ENCODE measurements around the gene RPS6KA1.
"Not testable (repeated sequence)": the region's sequence is repeated elsewhere in the genome, so short reads cannot be mapped to it uniquely, and the experiment has no call there.

RPS6KA1 gene

DNA sequence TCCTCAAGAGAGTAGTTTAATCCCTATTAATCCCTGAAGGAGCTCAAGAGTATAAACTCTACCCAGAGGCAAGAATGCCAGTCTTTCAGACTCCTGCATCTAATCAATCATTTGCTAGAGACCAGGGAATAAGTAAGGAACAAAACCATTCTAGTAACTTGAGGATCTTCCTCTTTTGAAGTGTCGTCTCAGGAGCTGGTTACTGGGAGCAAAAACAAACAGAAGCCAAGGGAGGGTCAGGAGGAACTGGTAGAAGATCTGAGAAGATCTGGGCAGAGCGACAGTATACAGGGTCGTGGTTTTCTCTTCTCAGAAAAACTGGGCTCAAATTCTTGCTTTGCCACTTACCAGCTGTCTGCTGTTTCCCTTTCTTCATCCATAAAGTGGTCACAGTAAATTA, 69.3 kb downstream of the RPS6KA1 start:
- DNase-seq (ENCODE audit: low read depth in 2 of 2) = no peak

DNA sequence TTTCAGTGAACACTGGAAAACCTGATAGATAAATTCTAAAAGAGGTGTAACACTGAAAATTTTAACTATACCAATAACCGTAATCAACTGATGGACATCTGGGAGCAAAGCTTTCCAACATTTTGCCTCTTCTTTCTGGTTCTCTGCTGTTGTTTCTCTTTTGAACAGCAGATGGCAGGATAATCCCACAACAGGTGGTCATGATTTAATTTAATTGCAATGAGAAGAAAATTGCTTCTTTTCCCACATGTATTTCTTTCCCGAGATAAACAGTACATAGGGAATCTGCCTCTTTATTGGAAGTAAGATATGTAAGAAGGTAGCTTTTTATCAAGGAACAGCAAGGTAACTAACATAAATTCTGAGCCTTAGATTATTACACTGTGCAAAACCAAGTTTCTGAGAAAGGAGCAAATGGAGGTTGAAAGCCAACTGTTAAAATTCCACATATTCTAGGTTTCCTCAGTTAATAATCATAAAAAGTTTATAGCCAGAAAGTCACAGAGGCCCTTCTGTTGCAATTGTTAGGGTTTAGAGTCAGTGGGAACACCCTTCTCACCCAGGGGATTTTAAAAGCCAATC, 72.9 kb downstream of the RPS6KA1 start:
- DNase-seq (ENCODE audit: low read depth in 2 of 2) = no peak

DNA sequence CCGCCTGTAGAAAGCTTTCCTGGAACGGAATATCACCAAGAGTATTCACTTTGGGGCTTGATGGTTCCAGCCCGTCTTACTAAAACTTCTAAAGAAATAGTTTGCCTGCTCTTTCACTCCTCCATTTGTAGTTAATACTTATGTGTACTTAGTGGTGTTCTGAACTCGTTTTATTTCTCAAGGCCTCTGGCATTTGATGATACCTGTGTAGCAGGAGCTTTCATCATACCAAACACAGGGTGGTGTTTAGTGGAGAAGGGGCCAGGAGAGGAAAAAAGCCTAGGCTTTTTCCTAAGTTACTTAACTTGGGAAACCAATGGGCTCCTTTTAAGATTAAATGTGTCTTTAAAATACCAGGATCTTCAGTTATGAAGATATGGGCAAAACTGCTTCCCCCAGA, 74.3 kb downstream of the RPS6KA1 start:
- DNase-seq (ENCODE audit: low read depth in 2 of 2) = no peak

DNA sequence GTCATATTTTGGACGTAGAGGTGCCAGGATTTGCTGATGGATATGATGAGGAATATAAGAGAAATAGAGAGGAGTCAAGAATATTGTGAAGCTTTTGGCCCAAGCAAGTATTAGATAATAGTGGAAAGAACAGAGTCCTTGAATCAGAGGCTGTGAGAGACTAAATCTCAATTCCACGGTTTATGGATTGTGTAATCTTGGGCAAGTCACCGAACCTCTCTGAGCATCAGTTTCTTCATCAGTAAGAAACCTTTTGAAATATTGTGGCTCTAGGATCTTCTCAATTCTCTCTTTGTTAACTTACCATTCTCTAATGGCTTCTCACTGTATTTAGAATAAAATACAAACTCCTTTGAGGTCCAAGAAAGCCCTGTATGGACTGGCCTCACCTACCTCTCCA, 77.6 kb downstream of the RPS6KA1 start:
- DNase-seq (ENCODE audit: low read depth in 2 of 2) = no peak

DNA sequence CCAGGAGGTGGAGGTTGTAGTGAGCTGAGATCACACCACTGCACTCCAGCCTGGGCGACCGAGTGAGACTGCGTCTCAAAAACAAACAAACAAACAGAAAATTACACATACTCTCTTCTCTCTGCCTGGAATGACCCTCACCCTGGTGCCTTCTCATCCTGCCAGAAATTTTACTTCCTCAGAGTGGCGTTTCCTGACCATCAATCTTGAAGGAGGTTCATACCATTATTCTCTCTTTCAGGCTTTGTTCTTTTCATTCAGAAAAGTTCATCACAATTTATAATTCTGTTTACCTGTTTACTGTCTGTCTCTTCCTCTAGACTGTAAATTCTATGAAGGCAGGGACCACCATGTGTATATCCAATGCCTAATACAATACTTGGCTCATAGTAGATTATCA, 79.3 kb downstream of the RPS6KA1 start:
- DNase-seq (ENCODE audit: low read depth in 2 of 2) = no peak

DNA sequence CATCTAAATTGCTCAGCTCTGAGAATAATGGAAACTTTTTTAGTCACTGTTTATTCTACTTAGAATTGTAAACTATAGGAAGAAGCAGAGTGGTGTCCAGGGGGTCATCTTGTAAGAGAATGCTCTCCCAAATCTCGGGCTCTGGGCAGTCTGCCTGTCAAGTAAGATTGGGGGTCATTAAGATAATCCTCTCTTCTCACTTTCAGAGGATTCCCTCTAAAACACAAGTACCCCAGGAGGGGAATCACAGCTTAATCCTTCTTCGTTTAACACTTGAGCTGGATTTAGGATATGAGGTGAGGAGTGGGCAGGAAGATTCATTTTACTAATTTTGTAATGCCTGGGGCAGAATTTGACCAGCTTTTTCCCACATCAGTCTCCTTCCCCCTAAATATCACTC, 81.2 kb downstream of the RPS6KA1 start:
- DNase-seq (ENCODE audit: low read depth in 2 of 2) = no peak

DNA sequence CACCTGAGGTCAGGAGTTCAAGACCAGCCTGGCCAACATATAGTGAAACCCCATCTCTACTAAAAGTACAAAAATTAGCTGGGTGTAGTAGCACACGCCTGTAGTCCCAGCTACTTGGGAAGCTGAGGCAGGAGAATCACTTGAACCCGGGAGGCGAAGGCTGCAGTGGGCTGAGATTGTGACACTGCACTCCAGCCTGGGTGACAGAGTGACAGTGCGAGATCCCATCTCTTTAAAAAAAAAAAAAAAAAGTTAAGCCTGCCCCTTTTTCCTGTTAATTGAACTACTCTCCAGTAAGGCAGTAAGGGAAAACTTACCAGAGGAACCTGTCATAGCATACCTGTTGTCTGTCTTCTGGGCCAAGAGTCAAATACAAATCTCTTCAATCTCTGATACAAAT, 83.1 kb downstream of the RPS6KA1 start:
- not testable (repeated sequence) for DNase-seq (ENCODE audit: low read depth in 2 of 2)

DNA sequence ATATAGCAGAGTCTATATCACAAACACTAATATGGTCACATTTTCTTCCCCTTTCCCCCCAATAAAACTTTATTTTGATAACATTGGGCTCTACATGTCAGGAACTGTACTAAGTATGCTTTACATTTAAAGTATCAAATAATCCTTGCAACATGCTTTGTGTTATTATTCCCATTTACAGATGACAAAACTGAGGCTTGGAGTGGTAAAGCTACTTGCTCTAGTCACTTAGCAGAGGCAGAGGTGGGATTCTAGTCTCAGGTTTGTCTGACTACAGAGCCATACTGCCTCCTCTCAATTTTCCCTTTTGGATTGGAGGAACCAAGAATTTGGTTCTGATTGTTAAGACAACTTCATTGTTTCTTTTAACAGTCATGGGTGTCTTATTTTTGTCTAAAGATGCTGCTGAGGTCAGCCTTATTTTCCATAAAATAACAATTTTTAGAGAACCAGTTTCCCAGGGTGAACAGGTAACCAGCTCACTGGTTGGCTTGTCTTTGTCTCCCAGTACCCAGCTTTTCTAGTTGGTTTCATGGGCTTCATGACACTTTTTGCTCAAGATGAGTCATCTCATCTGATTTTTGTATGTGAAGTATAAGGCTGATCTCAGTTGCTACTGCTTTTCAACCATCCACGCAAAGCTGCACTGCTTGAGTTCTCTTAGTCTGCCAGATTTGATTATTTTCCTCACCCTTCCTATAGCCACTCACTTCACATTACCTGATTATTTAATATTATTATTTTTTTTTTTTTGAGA, 85.3 kb downstream of the RPS6KA1 start:
- no peak for DNase-seq (ENCODE audit: low read depth in 2 of 2)

DNA sequence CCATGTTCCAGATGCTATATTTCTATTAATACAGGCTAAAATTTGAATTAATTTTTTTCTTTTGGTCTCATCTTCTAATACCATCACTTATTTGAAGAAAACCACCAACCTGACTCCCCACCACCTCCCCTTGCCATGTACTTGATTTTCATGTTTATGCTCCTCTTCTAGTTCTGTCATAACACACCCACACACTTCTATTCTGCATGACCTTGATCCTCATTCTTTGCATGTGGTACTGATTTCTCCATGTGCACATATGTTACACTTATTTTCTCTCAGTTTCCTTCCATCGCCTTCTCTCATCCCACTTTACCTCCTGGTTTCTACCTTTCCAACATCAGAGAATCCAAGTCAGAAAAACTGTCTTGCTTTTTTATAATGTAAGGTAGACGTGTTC, 87.3 kb downstream of the RPS6KA1 start:
- DNase-seq (ENCODE audit: low read depth in 2 of 2) = no peak

DNA sequence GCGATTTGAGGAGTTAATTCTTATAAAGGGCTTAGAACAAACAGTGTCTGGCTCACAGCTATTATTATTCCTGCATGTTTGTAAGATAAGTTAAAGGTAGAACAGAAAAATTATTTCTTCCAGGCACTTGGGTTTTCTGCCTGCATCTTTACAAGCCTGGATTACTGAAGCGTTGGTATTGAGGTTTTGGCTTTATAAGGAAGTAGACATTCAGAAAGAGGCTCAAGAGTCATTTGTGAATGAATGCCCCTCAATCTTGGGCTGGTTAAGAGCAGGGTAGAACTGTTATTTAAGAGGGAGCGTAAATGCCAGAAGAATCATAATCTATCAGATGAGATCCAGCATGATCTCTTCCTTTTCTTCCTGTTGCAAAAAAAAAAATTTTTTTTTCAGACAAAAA, 89.0 kb downstream of the RPS6KA1 start:
- no peak for DNase-seq (ENCODE audit: low read depth in 2 of 2)
